ENCODE results near the gene CEP128. TPM values are rescaled to one million over a fixed set of nuclear protein-coding genes. Genes with fewer than 3 reads are reported as not detected.

Gene CEP128
- 2.3 and 2.4 TPM in 2 replicates for total RNA-seq

GRCh38 chr14:80941241-80942185, at the start of gene CEP128:
TSS of gene CEP128 (minus strand) at chr14:80941738.

DNA sequence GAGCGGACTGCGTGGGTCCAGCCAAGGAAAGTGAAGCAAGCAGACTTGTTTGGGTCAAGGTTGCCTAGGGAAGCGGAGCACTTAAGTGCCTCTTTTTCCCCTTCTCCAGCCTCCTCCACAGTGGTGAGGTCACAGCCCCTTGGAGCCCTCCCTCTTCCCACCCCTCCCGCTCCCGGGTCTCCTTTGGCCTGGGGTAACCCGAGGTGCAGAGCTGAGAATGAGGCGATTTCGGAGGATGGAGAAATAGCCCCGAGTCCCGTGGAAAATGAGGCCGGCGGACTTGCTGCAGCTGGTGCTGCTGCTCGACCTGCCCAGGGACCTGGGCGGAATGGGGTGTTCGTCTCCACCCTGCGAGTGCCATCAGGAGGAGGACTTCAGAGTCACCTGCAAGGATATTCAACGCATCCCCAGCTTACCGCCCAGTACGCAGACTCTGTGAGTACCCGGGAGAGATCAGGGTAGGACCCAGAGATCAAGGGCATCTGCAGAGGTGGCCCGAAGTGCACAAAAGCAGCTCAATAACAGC, 13.9 kb upstream of the CEP128 start, which contains the start of gene TSHR:
TSHR (plus strand) TSS at position 206 of the 526 bp plus-strand sequence; CDS start at position 266, 60 bp downstream.

Other genes with a start within 250 kb of the CEP128 start
- gene TSHR, start 13.9 kb upstream of the CEP128 start, total RNA-seq = not detected in 2 replicates

Data from dermis lymphatic vessel endothelial cell (primary cell).